K562 (cell line): ENCODE data around the gene SLC6A4. TPM values are rescaled to one million over a fixed set of nuclear protein-coding genes. Genes with fewer than 3 reads are reported as not detected.

Source experiments
- ATAC-seq: fragments of 200-7000 bp; cut with Tn5 transposase; 3 replicates; pipeline ENCODE4 v1.9.1; 2020; ENCODE audit warnings: moderate library complexity
- BruUV-seq: library from RNA; stranded (reverse); fragments of 400-500 nt; replicated peaks from 2 replicates; lab custom pipeline; 2021; lab: Mats Ljungman, UMichigan
- CTCF ChIA-PET: fragments of 300-600 bp; formaldehyde crosslinking; extraction: SDS; loops from one replicate; lab custom pipeline; 2021; ENCODE audit warnings: low intra/inter-chr PET ratio; lab: Yijun Ruan, JAX
- POLR2A ChIA-PET: fragments of 300-600, 350-650 bp; sonication (Branson Sonifier 250); formaldehyde crosslinking; extraction: SDS; loops from one replicate; lab custom pipeline; 2021; ENCODE audit warnings: antibody characterized with exemption, inconsistent platforms; lab: Yijun Ruan, JAX
- DNase-seq, 4 experiments: peaks; one replicate each; pipeline versions ENCODE4 v3.0.0 to v3.0.0-alpha.2; 2011 to 2018; ENCODE audit warnings: low spot score in 3 of 4, mixed read lengths in 3 of 4; ENCODE audit errors: extremely low read depth in 1 of 4
- FAIRE-seq: peaks from 2 replicates; lab custom pipeline; 2011; peaks lifted over from hg19 to GRCh38; lab: Jason Lieb, UNC
- H2AFZ ChIP-seq: 2 replicates; pipeline ENCODE4 v1.6.0; 2011; ENCODE audit warnings: low read depth, low read length, control low read depth, inconsistent platforms
- H3K27ac ChIP-seq: fragments of 200-600 bp; 3 replicates; pipeline ENCODE4 v1.8.0; 2011; ENCODE audit warnings: low read depth, mild to moderate bottlenecking, control low read depth, inconsistent platforms, low read length, moderate library complexity, mixed read lengths; ENCODE audit errors: extremely low read depth
- H3K27me3 ChIP-seq, 2 experiments: fragments of 300-600 bp in 1 of 2; 2 replicates in 1 of 2; 3 replicates in 1 of 2; pipeline versions ENCODE4 v1.6.0 to v1.8.0; 2011; ENCODE audit warnings: inconsistent platforms in 2 of 2, low read length in 2 of 2, mild to moderate bottlenecking in 1 of 2, mixed read lengths in 1 of 2, moderate library complexity in 1 of 2; ENCODE audit not compliant: control insufficient read depth in 2 of 2, insufficient read depth in 2 of 2
- H3K36me3 ChIP-seq: fragments of 300-600 bp; 3 replicates; pipeline ENCODE4 v1.8.0; 2011; ENCODE audit warnings: mild to moderate bottlenecking, low read length, inconsistent platforms; ENCODE audit not compliant: control insufficient read depth, insufficient read depth
- H3K4me1 ChIP-seq, 2 experiments: fragments of 200-600 bp in 1 of 2; replicated peaks in 1 of 2; 2 replicates in 1 of 2; 3 replicates in 1 of 2; pipeline versions ENCODE4 v1.5.1 to v1.8.0; 2011; ENCODE audit warnings: inconsistent platforms in 2 of 2, low read length in 2 of 2, mild to moderate bottlenecking in 1 of 2, mixed read lengths in 1 of 2, moderate library complexity in 1 of 2; ENCODE audit not compliant: control insufficient read depth in 2 of 2, insufficient read depth in 2 of 2
- H3K4me2 ChIP-seq: 2 replicates; pipeline ENCODE4 v1.6.1; 2011; ENCODE audit warnings: low read length, control low read depth, inconsistent platforms, mixed read lengths; ENCODE audit not compliant: insufficient read depth
- H3K4me3 ChIP-seq: fragments of 200-600 bp; sonication (generic), shearing (Covaris generic); 2 replicates; pipeline ENCODE4 v1.5.1; 2016; ENCODE audit warnings: control low read depth, inconsistent platforms
- H3K79me2 ChIP-seq: fragments of 200-600 bp; 3 replicates; pipeline ENCODE4 v1.8.0; 2011; ENCODE audit warnings: low read length, inconsistent platforms; ENCODE audit not compliant: control insufficient read depth, insufficient read depth
- H3K9ac ChIP-seq, 2 experiments: 2 replicates each; pipeline versions ENCODE4 v1.6.0 to v1.6.1; 2011; ENCODE audit warnings: low read depth in 2 of 2, low read length in 2 of 2, control low read depth in 1 of 2, inconsistent platforms in 1 of 2, mild to moderate bottlenecking in 1 of 2, mixed read lengths in 1 of 2; ENCODE audit not compliant: insufficient read depth in 1 of 2
- H3K9me1 ChIP-seq: one replicate; pipeline ENCODE4 v1.6.0; 2011; ENCODE audit warnings: inconsistent platforms, mild to moderate bottlenecking, low read length, moderate library complexity; ENCODE audit not compliant: control insufficient read depth, insufficient read depth
- H3K9me3 ChIP-seq: replicated peaks from 2 replicates; pipeline ENCODE4 v1.5.1; 2011; ENCODE audit warnings: low read depth, low read length, inconsistent platforms; ENCODE audit not compliant: control insufficient read depth, insufficient read depth
- H4K20me1 ChIP-seq: replicated peaks from 2 replicates; pipeline ENCODE4 v1.6.1; 2011; ENCODE audit warnings: low read length, inconsistent platforms, mixed read lengths; ENCODE audit not compliant: control insufficient read depth, insufficient read depth
- ATF3 ChIP-seq, 2 experiments: fragments of 450-650 bp in 1 of 2; sonication (generic) in 1 of 2; formaldehyde crosslinking in 1 of 2; IDR thresholded peaks in 1 of 2; conservative IDR thresholded peaks in 1 of 2; 2 replicates each; pipeline versions ENCODE4 v1.6.1 to v1.8.1; 2016 to 2023; ENCODE audit warnings: mild to moderate bottlenecking in 2 of 2, moderate library complexity in 2 of 2, inconsistent platforms in 1 of 2, missing genetic modification reagents in 1 of 2
- C11orf30 ChIP-seq: fragments of 450-650 bp; IDR thresholded peaks from 2 replicates; pipeline ENCODE4 v1.6.1; 2016; ENCODE audit warnings: low read depth, mild to moderate bottlenecking
- CHD2 ChIP-seq: IDR thresholded peaks from 2 replicates; pipeline ENCODE4 v1.6.1; 2011; ENCODE audit warnings: low read depth, low read length
- GATA2 ChIP-seq: sonication (generic); formaldehyde crosslinking; IDR thresholded peaks from 2 replicates; pipeline ENCODE4 v1.4.0; 2020; ENCODE audit warnings: mild to moderate bottlenecking, missing genetic modification reagents
- HMG20A ChIP-seq: fragments of 450-650 bp; formaldehyde crosslinking; conservative IDR thresholded peaks from 2 replicates; pipeline ENCODE4 v1.4.0; 2020; ENCODE audit warnings: mild to moderate bottlenecking, mixed read lengths
- KAT2B ChIP-seq: IDR thresholded peaks from one replicate; pipeline ENCODE4 v1.6.1; 2012; ENCODE audit warnings: low read depth, mild to moderate bottlenecking, control low read depth, inconsistent platforms, low read length, moderate library complexity
- PPARD ChIP-seq: fragments of 250-450 bp; sonication (Bioruptor Pico); IDR thresholded peaks from 2 replicates; pipeline ENCODE4 v1.8.0; 2022; ENCODE audit warnings: inconsistent platforms, mild to moderate bottlenecking, moderate library complexity
- ZNF316 ChIP-seq: fragments of 450-650 bp; IDR thresholded peaks from 2 replicates; pipeline ENCODE4 v1.6.1; 2016
- ZNF431 ChIP-seq: sonication (generic); formaldehyde crosslinking; IDR thresholded peaks from 2 replicates; pipeline ENCODE4 v1.8.0; 2022; ENCODE audit warnings: mild to moderate bottlenecking, missing genetic modification reagents
- WGBS: fragments of 100-300 bp; shearing (Covaris generic); methylation state at CpG from one replicate; pipeline ENCODE4 v1.1.6; 2016; ENCODE audit warnings: low coverage, mixed read lengths; ENCODE audit not compliant: insufficient coverage; ENCODE audit errors: missing lambda C conversion rate; 5-methylcytosine and 5-hydroxymethylcytosine counted together
- in situ Hi-C: fragments of 300-500 bp; cut with MboI; formaldehyde crosslinking; loops from 4 replicates; pipeline ENCODE4 v1.15.0; 2018; ENCODE audit warnings: inconsistent platforms, mixed read lengths
- intact Hi-C: fragments of 100-400 bp; cut with micrococcal nuclease; formaldehyde crosslinking; loops from 2 replicates; pipeline ENCODE4 v1.14.2; 2022
- polyA plus RNA-seq, 8 experiments: library from polyadenylated mRNA; depleted of rRNA in 4 of 8; stranded (reverse) in 5 of 8; unstranded in 3 of 8; fragments of >200 nt; fragmentation: Nextera tagmentation in 2 of 8; fragmentation: Illumina TruSeq in 1 of 8; extraction: Ambion mirVana in 2 of 8; extraction: Trizol in 1 of 8; gene quantifications; 2 replicates each; pipeline versions ENCODE4 v1.2.1 to v1.2.3, GENCODE V29; 2011 to 2014; ENCODE audit warnings: inconsistent platforms in 1 of 8, missing spikeins in 1 of 8
- total RNA-seq, 7 experiments: library from RNA; depleted of rRNA in 6 of 7; stranded (reverse); fragments of >200 nt in 6 of 7; fragmentation: Illumina TruSeq in 2 of 7; extraction: Trizol in 2 of 7; gene quantifications; 2 replicates each; pipeline versions ENCODE4 v1.2.1 to v1.2.3, GENCODE V29; 2011 to 2021; ENCODE audit warnings: low replicate concordance in 1 of 7
- TF ChIP-seq, protein P1 (sequence below): IDR thresholded peaks from 3 replicates; pipeline ENCODE4 v1.6.1; 2011; ENCODE audit warnings: borderline replicate concordance, mild to moderate bottlenecking, moderate library complexity; ENCODE audit not compliant: insufficient read length; ENCODE audit errors: extremely low read depth

The SLC6A4 gene
- total and polyA plus RNA-seq, 9 of the 15 experiments (the other 6 are each of a cell fraction or from before 2014, with no cell fraction given): 0.05 to 0.09 (median 0.07) TPM; not detected in 6

DNA sequence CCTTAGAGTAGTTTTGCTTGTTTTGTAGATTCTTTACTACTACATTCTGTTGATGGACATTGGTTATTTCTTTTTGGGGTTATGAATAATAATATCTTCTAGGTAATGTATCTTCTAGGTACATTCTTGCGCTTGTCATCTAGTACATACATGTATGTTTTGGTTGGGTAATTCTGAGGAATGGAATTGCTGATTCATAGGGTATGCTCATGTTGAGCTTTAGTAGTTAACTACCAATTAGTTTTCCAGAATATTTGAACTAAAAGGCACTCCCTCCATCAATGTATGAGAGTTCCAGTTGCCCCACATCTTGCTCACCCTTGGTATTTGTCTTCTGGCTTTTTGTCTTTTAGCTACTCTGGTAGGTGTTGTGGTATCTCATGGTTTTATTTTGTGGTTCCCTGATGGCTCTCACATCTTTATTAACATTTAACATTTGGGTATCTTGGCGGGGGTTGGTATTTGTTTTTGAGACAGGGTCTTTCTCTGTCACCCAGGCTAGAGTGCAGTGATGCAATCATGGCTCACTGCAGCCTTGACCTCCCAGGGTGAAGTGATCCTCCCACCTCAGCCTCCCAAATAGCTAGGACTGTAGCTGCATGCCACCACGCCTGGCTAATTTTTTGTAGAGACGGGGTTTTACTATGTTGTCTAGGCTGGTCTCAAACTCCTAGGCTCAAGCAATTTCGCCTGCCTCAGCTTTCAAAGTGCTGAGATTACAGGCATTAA, 47.1 kb downstream of the SLC6A4 start:
- CTCF ChIA-PET: interaction anchor here (0.6 kb wide), 1 partner anchor 240 kb away, joined by 4 read pairs; no protein-coding TSS in a partner anchor
- POLR2A ChIA-PET: interaction anchor here (0.7 to 2.2 kb wide), 6 partner anchors 9 to 861 kb away, joined by 3 to 11 read pairs (median 4); no protein-coding TSS in a partner anchor
- no peak overlapping the region for H3K9ac ChIP-seq
- H3K27ac ChIP-seq: no peak overlapping the region
- no peaks in the 10 kb centered on the region for H4K20me1 ChIP-seq
- no peak for TF ChIP-seq KAT2B
- peak; percentile 23; the same call in 1 of the 2 replicates for TF ChIP-seq ATF3 (IDR thresholded peaks at IDR 0.05)
- no peak for TF ChIP-seq ATF3 (CRISPR knock-in tag; conservative IDR thresholded peaks at IDR 0.05)
- peak; percentile 27; the same call in 1 of the 2 replicates for TF ChIP-seq ZNF316
- no peak for TF ChIP-seq PPARD (CRISPR knock-in tag)
- TF ChIP-seq HMG20A: no peak
- no peak for TF ChIP-seq GATA2 (CRISPR knock-in tag)
- TF ChIP-seq, protein P1, sequence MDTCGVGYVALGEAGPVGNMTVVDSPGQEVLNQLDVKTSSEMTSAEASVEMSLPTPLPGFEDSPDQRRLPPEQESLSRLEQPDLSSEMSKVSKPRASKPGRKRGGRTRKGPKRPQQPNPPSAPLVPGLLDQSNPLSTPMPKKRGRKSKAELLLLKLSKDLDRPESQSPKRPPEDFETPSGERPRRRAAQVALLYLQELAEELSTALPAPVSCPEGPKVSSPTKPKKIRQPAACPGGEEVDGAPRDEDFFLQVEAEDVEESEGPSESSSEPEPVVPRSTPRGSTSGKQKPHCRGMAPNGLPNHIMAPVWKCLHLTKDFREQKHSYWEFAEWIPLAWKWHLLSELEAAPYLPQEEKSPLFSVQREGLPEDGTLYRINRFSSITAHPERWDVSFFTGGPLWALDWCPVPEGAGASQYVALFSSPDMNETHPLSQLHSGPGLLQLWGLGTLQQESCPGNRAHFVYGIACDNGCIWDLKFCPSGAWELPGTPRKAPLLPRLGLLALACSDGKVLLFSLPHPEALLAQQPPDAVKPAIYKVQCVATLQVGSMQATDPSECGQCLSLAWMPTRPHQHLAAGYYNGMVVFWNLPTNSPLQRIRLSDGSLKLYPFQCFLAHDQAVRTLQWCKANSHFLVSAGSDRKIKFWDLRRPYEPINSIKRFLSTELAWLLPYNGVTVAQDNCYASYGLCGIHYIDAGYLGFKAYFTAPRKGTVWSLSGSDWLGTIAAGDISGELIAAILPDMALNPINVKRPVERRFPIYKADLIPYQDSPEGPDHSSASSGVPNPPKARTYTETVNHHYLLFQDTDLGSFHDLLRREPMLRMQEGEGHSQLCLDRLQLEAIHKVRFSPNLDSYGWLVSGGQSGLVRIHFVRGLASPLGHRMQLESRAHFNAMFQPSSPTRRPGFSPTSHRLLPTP: no peak
- TF ChIP-seq CHD2: no peak
- TF ChIP-seq ZNF431 (CRISPR knock-in tag): no peak
- TF ChIP-seq C11orf30: peak; percentile 27; the same call in 1 of the 2 replicates
- FAIRE-seq (no peak), DNase-seq (no peak), ATAC-seq (no peak; the same call in 1 of the 3 replicates)
- H3K9me1 ChIP-seq: no peaks in the 10 kb centered on the region
- H3K4me2 ChIP-seq: no peak overlapping the region
- no peaks in the 10 kb centered on the region for H3K9me3 ChIP-seq
- no peak overlapping the region for H2AFZ ChIP-seq
- peaks cover 26% of the 10 kb centered on the region for H3K36me3 ChIP-seq
- intact Hi-C loops (no loop called here), in situ Hi-C loops (no loop called here)
- no peaks in the 10 kb centered on the region for H3K4me1 ChIP-seq
- WGBS: 67% methylated on average over 5 of the region's 5 CpGs
- H3K79me2 ChIP-seq: no peaks in the 10 kb centered on the region
- no peak overlapping the region for H3K4me3 ChIP-seq
- no peaks in the 10 kb centered on the region for H3K27me3 ChIP-seq
- BruUV-seq: no TSS peak
